Upper lobe of left lung (tissue), 6 donors: ENCODE results near the gene FNBP1L. TPM values are rescaled to one million over a fixed set of nuclear protein-coding genes. Genes with fewer than 3 reads are reported as not detected.
"Not testable (repeated sequence)": the region's sequence is repeated elsewhere in the genome, so short reads cannot be mapped to it uniquely, and the experiment has no call there.

Source experiments
- ATAC-seq, 2 donors: fragments of 200-7000 bp; cut with Tn5 transposase; one replicate each; pipeline ENCODE4 v1.9.1; 2022; ENCODE audit warnings: mild to moderate bottlenecking in 2 of 2, moderate library complexity in 2 of 2; ENCODE audit not compliant: low FRiP score in 2 of 2
- DNase-seq, 2 donors: peaks; one replicate each; pipeline ENCODE4 v3.0.0-alpha.2; 2019 to 2020
- H3K27ac ChIP-seq, 4 donors: fragments of 200-600 bp; sonication (generic); one replicate each; pipeline ENCODE4 v1.5.1; 2016 to 2019
- H3K27me3 ChIP-seq, 4 donors: fragments of 200-600 bp; sonication (generic); one replicate each; pipeline ENCODE4 v1.5.1; 2017 to 2019
- H3K36me3 ChIP-seq, 4 donors: fragments of 200-600 bp; sonication (generic); one replicate each; pipeline ENCODE4 v1.5.1; 2016 to 2019
- H3K4me1 ChIP-seq, 4 donors: fragments of 200-600 bp; sonication (generic); one replicate each; pipeline ENCODE4 v1.5.1; 2018 to 2019
- H3K4me3 ChIP-seq, 4 donors: fragments of 200-600 bp; sonication (generic); one replicate each; pipeline ENCODE4 v1.5.1; 2017 to 2019; ENCODE audit warnings: mild to moderate bottlenecking in 2 of 4, moderate library complexity in 1 of 4
- H3K9me3 ChIP-seq, 4 donors: fragments of 200-600 bp; sonication (generic); one replicate each; pipeline ENCODE4 v1.5.1; 2018 to 2019
- EP300 ChIP-seq, 4 donors: sonication (generic); formaldehyde crosslinking; IDR thresholded peaks; one replicate each; pipeline ENCODE4 v1.5.1; 2017; ENCODE audit warnings: antibody characterized with exemption in 4 of 4, control low read depth in 2 of 4
- POLR2A ChIP-seq, 4 donors: fragments of 450-650 bp; IDR thresholded peaks; one replicate each; pipeline ENCODE4 v1.5.1; 2016 to 2017; ENCODE audit warnings: antibody characterized with exemption in 4 of 4, mild to moderate bottlenecking in 2 of 4
- POLR2AphosphoS5 ChIP-seq, 2 donors: sonication (generic); formaldehyde crosslinking; IDR thresholded peaks; one replicate each; pipeline ENCODE4 v1.5.1; 2017; ENCODE audit warnings: antibody characterized with exemption in 2 of 2
- WGBS, 2 donors: methylation state at CpG; one replicate each; pipeline ENCODE4 v1.1.5; 2017 to 2018; 5-methylcytosine and 5-hydroxymethylcytosine counted together
- total RNA-seq, 6 donors: library from RNA; depleted of rRNA in 4 of 6; stranded (reverse); fragments of >200 nt in 4 of 6; gene quantifications; one replicate each; pipeline versions ENCODE4 v1.1.0 to v1.2.1, GENCODE V29; 2016 to 2021
- TF ChIP-seq, protein P1 (sequence below), 6 experiments: fragments of 450-650 bp in 4 of 6; fragments of 200-600 bp in 2 of 6; sonication (generic) in 2 of 6; IDR thresholded peaks; one replicate each; pipeline ENCODE4 v1.5.1; 2016 to 2019; ENCODE audit warnings: antibody characterized with exemption in 6 of 6
- donor health status: DM: no; HTN: no; CAD: no; lungs with moderate emphysema.
- donor health status: DM: no; HTN: yes; CAD: no; lungs with severe emphysema.

The FNBP1L gene
- total RNA-seq, 6 donors from 2014 or later, result 28.5 to 84.0 (median 34.0) TPM

DNA sequence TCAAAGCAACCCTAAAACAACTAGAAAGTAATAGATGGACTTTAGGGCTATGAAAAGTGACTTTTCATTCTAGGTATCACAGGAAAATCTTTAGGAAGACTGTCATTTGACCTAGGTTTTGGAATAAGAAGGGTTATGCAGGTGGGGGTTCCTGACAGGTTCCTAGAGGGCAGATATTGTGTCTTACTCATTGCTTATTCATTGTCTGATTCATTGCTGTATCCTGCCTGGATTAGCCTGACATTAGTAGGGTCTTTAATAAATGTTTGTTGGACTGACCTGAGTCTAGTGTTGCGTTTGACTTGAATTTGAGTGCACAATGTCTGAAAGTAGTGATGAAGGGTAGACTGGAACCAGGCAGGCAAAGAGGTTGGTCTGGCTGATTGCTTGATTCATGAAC lies 6.0 kb downstream of the FNBP1L start:
- 79 to 83% methylated on average over 1 of the region's 1 CpG for WGBS, 2 donors
- no peaks in the 10 kb centered on the region for H3K36me3 ChIP-seq
- no peaks in the 10 kb centered on the region for H3K27me3 ChIP-seq
- H3K9me3 ChIP-seq, result no peaks in the 10 kb centered on the region
- DNase-seq, result no peak
- no peak overlapping the region for H3K4me3 ChIP-seq
- TF ChIP-seq POLR2AphosphoS5 (IDR thresholded peaks at IDR 0.05) (no peak), POLR2A (IDR thresholded peaks at IDR 0.05) (no peak)
- TF ChIP-seq, protein P1, sequence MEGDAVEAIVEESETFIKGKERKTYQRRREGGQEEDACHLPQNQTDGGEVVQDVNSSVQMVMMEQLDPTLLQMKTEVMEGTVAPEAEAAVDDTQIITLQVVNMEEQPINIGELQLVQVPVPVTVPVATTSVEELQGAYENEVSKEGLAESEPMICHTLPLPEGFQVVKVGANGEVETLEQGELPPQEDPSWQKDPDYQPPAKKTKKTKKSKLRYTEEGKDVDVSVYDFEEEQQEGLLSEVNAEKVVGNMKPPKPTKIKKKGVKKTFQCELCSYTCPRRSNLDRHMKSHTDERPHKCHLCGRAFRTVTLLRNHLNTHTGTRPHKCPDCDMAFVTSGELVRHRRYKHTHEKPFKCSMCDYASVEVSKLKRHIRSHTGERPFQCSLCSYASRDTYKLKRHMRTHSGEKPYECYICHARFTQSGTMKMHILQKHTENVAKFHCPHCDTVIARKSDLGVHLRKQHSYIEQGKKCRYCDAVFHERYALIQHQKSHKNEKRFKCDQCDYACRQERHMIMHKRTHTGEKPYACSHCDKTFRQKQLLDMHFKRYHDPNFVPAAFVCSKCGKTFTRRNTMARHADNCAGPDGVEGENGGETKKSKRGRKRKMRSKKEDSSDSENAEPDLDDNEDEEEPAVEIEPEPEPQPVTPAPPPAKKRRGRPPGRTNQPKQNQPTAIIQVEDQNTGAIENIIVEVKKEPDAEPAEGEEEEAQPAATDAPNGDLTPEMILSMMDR (IDR thresholded peaks at IDR 0.05), result no peak
- ATAC-seq, result no peak
- no peak overlapping the region for H3K27ac ChIP-seq
- H3K4me1 ChIP-seq, result peaks cover 0 to 26% (median 14%) of the 10 kb centered on the region in 4 donors

DNA sequence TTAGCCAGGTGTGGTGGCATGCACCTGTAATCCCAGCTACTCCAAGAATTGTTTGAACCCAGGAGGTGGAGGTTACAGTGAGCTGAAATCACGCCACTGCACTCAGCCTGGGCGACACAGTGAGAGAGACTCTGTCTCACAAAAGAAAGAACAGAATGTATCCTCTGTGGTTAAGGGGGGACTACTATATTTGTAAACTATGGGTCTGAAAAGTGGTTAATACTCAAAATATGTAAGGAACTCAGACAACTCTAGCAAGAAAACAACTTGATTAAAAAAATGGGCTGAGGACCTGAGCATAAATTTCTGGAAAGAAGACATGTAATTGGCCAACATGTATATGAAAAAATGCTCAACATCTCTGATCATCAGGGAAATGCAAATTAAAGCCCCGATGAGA lies 11.2 kb downstream of the FNBP1L start:
- WGBS, 2 donors, result 97 to 99% methylated on average over 3 of the region's 3 CpGs
- H3K4me1 ChIP-seq, result no peaks in the 10 kb centered on the region
- no peaks in the 10 kb centered on the region for H3K27me3 ChIP-seq
- TF ChIP-seq POLR2AphosphoS5 (IDR thresholded peaks at IDR 0.05) (no peak), EP300 (IDR thresholded peaks at IDR 0.05) (no peak), POLR2A (IDR thresholded peaks at IDR 0.05) (no peak)
- TF ChIP-seq, protein P1 (IDR thresholded peaks at IDR 0.05), result no peak
- no peak overlapping the region for H3K4me3 ChIP-seq
- H3K27ac ChIP-seq, result no peak overlapping the region
- DNase-seq (no peak), ATAC-seq (no peak)
- H3K9me3 ChIP-seq, result no peaks in the 10 kb centered on the region
- H3K36me3 ChIP-seq, result no peaks in the 10 kb centered on the region

DNA sequence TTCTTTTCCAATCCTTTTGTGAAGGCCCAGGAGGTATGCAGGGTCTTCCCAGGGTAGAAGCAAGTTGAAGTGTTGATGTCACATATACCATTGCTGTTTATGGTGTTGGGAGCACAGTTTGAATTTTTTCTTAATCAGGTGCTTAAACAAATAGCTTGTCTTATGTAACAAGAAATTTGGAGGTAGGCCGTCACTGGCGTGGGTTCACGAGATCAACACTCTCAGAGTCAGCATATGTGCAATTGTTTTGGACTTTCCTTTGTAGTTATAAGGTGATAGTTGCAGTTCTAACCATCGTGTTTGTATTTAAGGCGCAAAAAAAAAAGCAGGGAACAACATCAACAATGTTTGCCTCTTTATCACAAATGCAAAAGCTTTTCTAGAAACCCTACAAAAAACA lies 13.3 kb downstream of the FNBP1L start:
- Histone ChIP-seq H3K27ac (no peak overlapping the region), H3K9me3 (no peaks in the 10 kb centered on the region), H3K4me1 (no peaks in the 10 kb centered on the region), H3K27me3 (no peaks in the 10 kb centered on the region), H3K4me3 (no peak overlapping the region), H3K36me3 (no peaks in the 10 kb centered on the region)
- 74 to 76% methylated on average over 5 of the region's 5 CpGs for WGBS, 2 donors
- no peak for DNase-seq
- TF ChIP-seq, protein P1 (IDR thresholded peaks at IDR 0.05), result no peak
- no peak for TF ChIP-seq EP300 (IDR thresholded peaks at IDR 0.05)
- ATAC-seq, result no peak

DNA sequence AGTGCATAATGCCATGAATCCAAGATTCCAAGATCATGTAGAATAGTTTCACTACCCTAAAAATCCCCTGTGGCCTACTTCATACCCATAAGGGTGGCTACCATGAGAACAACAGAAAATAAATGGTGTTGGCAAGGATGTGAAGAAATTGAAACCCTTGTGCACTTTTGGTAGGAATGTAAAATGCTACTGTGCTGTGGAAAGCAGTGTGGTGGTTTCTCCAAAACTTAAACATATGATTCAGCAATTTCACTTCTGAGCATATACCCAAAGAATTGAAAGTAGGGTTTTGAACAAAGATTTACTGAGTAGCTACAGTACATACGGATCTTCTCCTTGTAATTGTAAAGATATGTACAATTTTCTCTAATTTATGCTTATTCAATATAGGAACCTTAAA lies 16.0 kb downstream of the FNBP1L start:
- Histone ChIP-seq H3K27me3 (no peaks in the 10 kb centered on the region), H3K4me1 (peaks cover 0 to 5% (median 0%) of the 10 kb centered on the region in 4 donors), H3K4me3 (no peak overlapping the region), H3K36me3 (no peaks in the 10 kb centered on the region), H3K27ac (no peak overlapping the region), H3K9me3 (no peaks in the 10 kb centered on the region)
- DNase-seq, result no peak
- WGBS, 2 donors, result 85 to 97% methylated on average over 1 of the region's 1 CpG
- TF ChIP-seq EP300 (IDR thresholded peaks at IDR 0.05) (no peak), POLR2A (IDR thresholded peaks at IDR 0.05) (no peak), POLR2AphosphoS5 (IDR thresholded peaks at IDR 0.05) (no peak)
- TF ChIP-seq, protein P1 (IDR thresholded peaks at IDR 0.05), result no peak
- ATAC-seq, result no peak

DNA sequence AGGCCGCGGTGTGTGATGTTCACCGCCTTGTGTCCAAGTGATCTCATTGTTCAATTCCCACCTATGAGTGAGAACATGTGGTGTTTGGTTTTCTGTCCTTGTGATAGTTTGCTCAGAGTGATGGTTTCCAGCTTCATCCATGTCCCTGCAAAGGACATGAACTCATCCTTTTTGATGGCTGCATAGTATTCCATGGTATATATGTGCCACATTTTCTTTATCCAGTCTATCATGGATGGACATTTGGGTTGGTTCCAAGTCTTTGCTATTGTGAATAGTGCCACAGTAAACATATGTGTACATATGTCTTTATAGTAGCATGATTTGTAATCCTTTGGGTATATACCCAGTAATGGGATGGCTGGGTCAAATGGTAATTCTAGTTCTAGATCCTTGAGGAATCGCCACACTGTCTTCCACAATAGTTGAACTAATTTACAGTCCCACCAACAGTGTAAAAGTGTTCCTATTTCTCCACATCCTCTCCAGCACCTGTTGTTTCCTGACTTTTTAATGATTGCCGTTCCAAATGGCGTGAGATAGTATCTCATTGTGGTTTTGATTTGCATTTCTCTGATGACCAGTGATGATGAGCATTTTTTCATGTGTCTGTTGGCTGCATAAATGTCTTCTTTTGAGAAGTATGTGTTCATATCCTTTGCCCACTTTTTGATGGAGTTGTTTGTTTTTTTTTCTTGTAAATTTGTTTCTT lies 17.6 kb downstream of the FNBP1L start:
- not testable (repeated sequence) for H3K4me1 ChIP-seq, H3K4me3 ChIP-seq, H3K36me3 ChIP-seq, ATAC-seq, H3K27ac ChIP-seq, DNase-seq, H3K27me3 ChIP-seq, H3K9me3 ChIP-seq
- 78 to 89% methylated on average over 5 to 6 of the region's 6 CpGs for WGBS, 2 donors
